Liver (tissue), 3 donors: ENCODE data around the gene C12orf54.
"Not testable (repeated sequence)": the region's sequence is repeated elsewhere in the genome, so short reads cannot be mapped to it uniquely, and the experiment has no call there.

ENCODE experiments used
- ATF3 ChIP-seq: IDR thresholded peaks from 2 replicates; pipeline ENCODE4 v1.6.1; 2016; ENCODE audit warnings: antibody characterized with exemption
- CTCF ChIP-seq: fragments of 150-350 bp; IDR thresholded peaks from 2 replicates; pipeline ENCODE4 v1.5.1; 2017; ENCODE audit warnings: improper control_type of control experiment, low read depth, low read length; ENCODE audit not compliant: missing input control
- FOXA2 ChIP-seq: IDR thresholded peaks from 2 replicates; pipeline ENCODE4 v1.6.1; 2016; ENCODE audit warnings: antibody characterized with exemption
- GABPA ChIP-seq, 2 donors: IDR thresholded peaks in 1 of 2; conservative IDR thresholded peaks in 1 of 2; 2 replicates each; pipeline ENCODE4 v1.6.1; 2016; ENCODE audit warnings: antibody characterized with exemption in 2 of 2, mild to moderate bottlenecking in 1 of 2, moderate library complexity in 1 of 2
- JUND ChIP-seq, 2 donors: IDR thresholded peaks; 2 replicates each; pipeline ENCODE4 v1.6.1; 2016; ENCODE audit warnings: antibody characterized with exemption in 2 of 2
- MAX ChIP-seq: IDR thresholded peaks from 2 replicates; pipeline ENCODE4 v1.6.1; 2016; ENCODE audit warnings: antibody characterized with exemption
- NR2F2 ChIP-seq: IDR thresholded peaks from 2 replicates; pipeline ENCODE4 v1.6.1; 2016; ENCODE audit warnings: antibody characterized with exemption
- RAD21 ChIP-seq, 2 donors: IDR thresholded peaks; 2 replicates each; pipeline ENCODE4 v1.6.1; 2016; ENCODE audit warnings: antibody characterized with exemption in 2 of 2, mild to moderate bottlenecking in 2 of 2
- REST ChIP-seq: IDR thresholded peaks from 2 replicates; pipeline ENCODE4 v1.6.1; 2016; ENCODE audit warnings: antibody characterized with exemption, mild to moderate bottlenecking
- SP1 ChIP-seq: IDR thresholded peaks from 2 replicates; pipeline ENCODE4 v1.6.1; 2018; ENCODE audit warnings: antibody characterized with exemption, mild to moderate bottlenecking
- TAF1 ChIP-seq: conservative IDR thresholded peaks from 2 replicates; pipeline ENCODE4 v1.6.1; 2016; ENCODE audit warnings: antibody characterized with exemption, mild to moderate bottlenecking
- YY1 ChIP-seq: IDR thresholded peaks from 2 replicates; pipeline ENCODE4 v1.6.1; 2016; ENCODE audit warnings: antibody characterized with exemption, mild to moderate bottlenecking
- ZBTB33 ChIP-seq: IDR thresholded peaks from 2 replicates; pipeline ENCODE4 v1.6.1; 2016; ENCODE audit warnings: antibody characterized with exemption
- donor health status: healthy.
- donor health status: healthy.

GRCh38 chr12:48452961-48453360 lies 29.3 kb upstream of the C12orf54 start:
- not testable (repeated sequence) for TF ChIP-seq REST; CTCF; YY1; MAX; RAD21 (IDR thresholded peaks at IDR 0.05); TAF1; JUND (IDR thresholded peaks at IDR 0.05); SP1; ATF3; GABPA (IDR thresholded peaks at IDR 0.05 in 1 of 2, conservative IDR thresholded peaks at IDR 0.05 in 1 of 2); ZBTB33; NR2F2; FOXA2
